Measurements from ENCODE around the gene SIVA1.

Gene SIVA1

GRCh38 chr14:104792945-104793702, 40.2 kb downstream of the SIVA1 start:
- H3K4me3 ChIP-seq (ENCODE audit: low read length) = no peak overlapping the region
- no peak for DNase-seq (ENCODE audit: low read depth)
- peak; percentile 15 for TF ChIP-seq CTCF (IDR thresholded peaks at IDR 0.05; ENCODE audit: insufficient read depth, low read depth, low read length, missing control alignments)

- no peak for TF ChIP-seq CTCF (IDR thresholded peaks at IDR 0.05; ENCODE audit: insufficient read depth, low read depth, low read length, missing control alignments)
- peak overlapping the region; percentile 75 for H3K4me3 ChIP-seq (ENCODE audit: low read length)
- no peak for DNase-seq (ENCODE audit: low read depth)
Measured at GRCh38 chr14:104793703-104793959, 40.7 kb downstream of the SIVA1 start.

- no peak for TF ChIP-seq CTCF (IDR thresholded peaks at IDR 0.05; ENCODE audit: insufficient read depth, low read depth, low read length, missing control alignments)
- DNase-seq (ENCODE audit: low read depth) = peak; percentile 63
- H3K4me3 ChIP-seq (ENCODE audit: low read length) = peak overlapping the region; percentile 75
Measured at GRCh38 chr14:104794099-104794498, 41.2 kb downstream of the SIVA1 start.

GRCh38 chr14:104794631-104794992, 41.7 kb downstream of the SIVA1 start:
- peak; percentile 27 for DNase-seq (ENCODE audit: low read depth)
- no peak for TF ChIP-seq CTCF (IDR thresholded peaks at IDR 0.05; ENCODE audit: insufficient read depth, low read depth, low read length, missing control alignments)

GRCh38 chr14:104794993-104795780, 42.2 kb downstream of the SIVA1 start, which contains the start of gene AKT1:
Gene AKT1 (minus strand): TSS chr14:104795748. CDS start chr14:104792643, 3,105 bp downstream.
- peak; percentile 21 for DNase-seq (ENCODE audit: low read depth)
- H3K4me3 ChIP-seq (ENCODE audit: low read length) = peak within 1 kb of the TSS; percentile 75
- no peak for TF ChIP-seq CTCF (IDR thresholded peaks at IDR 0.05; ENCODE audit: insufficient read depth, low read depth, low read length, missing control alignments)

More at GRCh38 chr14:104794631-104794992, 41.7 kb downstream of the SIVA1 start:
- peak overlapping the region; percentile 75 for H3K4me3 ChIP-seq (ENCODE audit: low read length)

- peak; percentile 54 for DNase-seq (ENCODE audit: low read depth)
- peak overlapping the region; percentile 43 for H3K4me3 ChIP-seq (ENCODE audit: low read length)
- TF ChIP-seq CTCF (IDR thresholded peaks at IDR 0.05; ENCODE audit: insufficient read depth, low read depth, low read length, missing control alignments) = no peak
Measured at GRCh38 chr14:104795781-104796686, 43.1 kb downstream of the SIVA1 start.

Data from epithelial cell of esophagus (primary cell).